ENCODE results near the gene ENTPD6. TPM values are rescaled to one million over a fixed set of nuclear protein-coding genes. Genes with fewer than 3 reads are reported as not detected.
A peak's percentile ranks its signal among the peaks of the same experiment; 100 is the strongest.

The ENTPD6 gene
- total RNA-seq, 2 experiments from 2014 or later = 63.6 to 66.6 TPM

DNA sequence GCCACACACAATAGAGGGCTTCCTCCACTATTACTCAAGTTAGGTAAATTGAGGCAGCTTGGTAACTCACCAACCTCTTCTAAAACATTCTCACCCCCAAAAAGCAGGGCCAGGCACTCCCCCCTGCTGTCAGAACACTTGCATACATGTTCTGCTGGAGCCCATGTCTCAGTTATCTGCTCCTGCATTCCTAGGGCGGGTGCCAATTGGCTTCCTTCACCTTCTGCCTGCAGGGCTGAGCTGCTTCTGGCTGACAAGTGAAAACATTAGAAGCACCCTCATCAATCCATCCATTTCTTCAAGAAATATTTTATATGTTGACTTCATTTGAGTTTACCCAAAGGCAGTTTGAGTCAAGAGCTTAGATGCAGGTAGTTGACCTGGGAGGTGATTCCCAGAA lies 4.5 kb upstream of the ENTPD6 start:
- Mint-ChIP-seq H3K36me3 (ENCODE audit: low read depth) (no peaks in the 10 kb centered on the region), H3K27ac (no peak overlapping the region), H3K4me1 (ENCODE audit: low read depth) (no peaks in the 10 kb centered on the region), H3K27me3 (ENCODE audit: low read depth) (peaks cover 8% of the 10 kb centered on the region), H3K9me3 (no peaks in the 10 kb centered on the region), H3K4me3 (no peak overlapping the region)
- no peak for DNase-seq
- intact Hi-C loops (cut with micrococcal nuclease) = no loop called here
- CTCF ChIA-PET = interaction anchor here (1.0 kb wide), 1 partner anchor 18 kb away, joined by 3 read pairs; no protein-coding TSS in a partner anchor

DNA sequence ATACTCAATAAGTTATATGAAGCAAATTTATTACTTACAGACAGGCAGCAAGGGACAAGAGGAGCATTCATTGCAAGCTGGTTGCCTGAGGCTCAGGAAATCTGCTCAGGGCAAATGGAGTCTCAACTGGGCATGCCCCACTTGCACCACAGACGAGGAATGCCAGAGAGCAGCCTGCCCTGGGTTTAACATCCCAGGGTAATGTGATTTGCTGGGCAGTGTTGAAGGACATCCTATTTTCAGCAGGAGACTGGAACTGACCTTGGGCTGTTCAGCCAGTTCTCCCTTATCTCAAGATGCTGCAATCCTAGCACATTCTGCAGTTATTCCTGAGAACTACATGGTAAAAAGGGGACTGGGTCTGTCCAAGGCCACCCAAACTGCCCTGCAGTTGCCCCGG lies 3.8 kb upstream of the ENTPD6 start:
- Mint-ChIP-seq H3K36me3 (ENCODE audit: low read depth) (no peaks in the 10 kb centered on the region), H3K27me3 (ENCODE audit: low read depth) (peaks cover 7% of the 10 kb centered on the region), H3K27ac (no peak overlapping the region), H3K4me3 (no peak overlapping the region), H3K4me1 (ENCODE audit: low read depth) (peaks cover 6% of the 10 kb centered on the region), H3K9me3 (no peaks in the 10 kb centered on the region)
- DNase-seq = no peak
- intact Hi-C loops (cut with micrococcal nuclease) = no loop called here
- CTCF ChIA-PET = interaction anchor here (1.0 kb wide), 1 partner anchor 18 kb away, joined by 3 read pairs; no protein-coding TSS in a partner anchor

DNA sequence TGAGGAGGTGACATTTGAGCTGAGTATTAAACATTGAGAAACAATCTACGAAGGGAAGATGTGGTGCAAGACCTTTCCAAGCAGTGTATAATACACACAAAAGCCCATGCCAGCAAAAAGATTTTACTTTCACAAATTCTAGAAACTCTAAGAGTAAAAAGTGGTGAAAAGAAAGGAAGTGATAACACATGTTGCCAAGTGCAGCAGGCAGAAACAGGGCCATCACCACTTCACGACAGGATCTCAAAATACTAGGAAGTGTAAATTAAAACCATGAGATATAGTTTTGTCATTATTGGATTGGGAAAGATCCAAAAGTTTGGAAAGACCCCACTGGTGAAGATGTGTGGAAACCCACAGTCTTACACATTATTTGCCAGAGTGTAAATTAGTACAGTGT lies 1.7 kb upstream of the ENTPD6 start:
- peaks cover 27% of the 10 kb centered on the region for H3K4me1 Mint-ChIP-seq (ENCODE audit: low read depth)
- H3K27ac Mint-ChIP-seq = no peak overlapping the region
- H3K4me3 Mint-ChIP-seq = no peak overlapping the region
- DNase-seq = no peak
- H3K36me3 Mint-ChIP-seq (ENCODE audit: low read depth) = peaks cover 2% of the 10 kb centered on the region
- no peaks in the 10 kb centered on the region for H3K27me3 Mint-ChIP-seq (ENCODE audit: low read depth)
- no peaks in the 10 kb centered on the region for H3K9me3 Mint-ChIP-seq
- intact Hi-C loops (cut with micrococcal nuclease) = no loop called here
- CTCF ChIA-PET = interaction anchor here (0.7 kb wide), 1 partner anchor 53 kb away, joined by 3 read pairs; no protein-coding TSS in a partner anchor

DNA sequence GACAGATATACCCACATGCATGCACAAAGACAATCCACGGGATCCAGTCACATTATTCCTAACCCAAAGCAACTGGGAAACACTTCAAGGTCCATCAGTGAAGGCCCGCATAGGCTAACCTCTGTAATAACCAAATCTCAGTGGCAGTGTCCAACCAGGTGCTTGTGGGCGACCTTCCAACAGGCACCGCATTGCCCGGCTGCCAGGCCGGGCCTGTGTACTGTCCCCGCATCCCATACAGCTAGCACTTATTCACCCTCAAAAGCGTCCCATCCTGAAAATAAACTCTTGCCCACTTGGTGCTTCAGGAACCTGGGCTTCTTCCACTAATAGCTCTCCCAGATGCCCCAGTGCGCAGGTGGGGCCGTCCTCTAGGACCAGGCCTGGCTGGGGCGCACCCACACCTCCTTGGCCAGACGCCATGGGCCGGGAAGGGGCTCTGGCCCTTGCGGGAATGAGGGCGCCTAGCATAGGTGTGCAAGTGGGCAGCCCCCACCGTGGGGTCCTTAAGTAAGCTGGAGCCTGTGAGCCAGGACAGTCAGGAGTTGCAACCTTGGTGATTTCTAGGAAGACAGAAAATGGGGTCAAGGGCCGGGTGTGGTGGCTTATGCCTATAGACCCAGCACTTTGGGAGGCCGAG lies 1.1 kb upstream of the ENTPD6 start:
- Mint-ChIP-seq H3K27me3 (ENCODE audit: low read depth) (no peaks in the 10 kb centered on the region), H3K4me1 (ENCODE audit: low read depth) (peaks cover 33% of the 10 kb centered on the region), H3K27ac (no peak overlapping the region), H3K4me3 (peak overlapping the region; percentile 88), H3K9me3 (no peaks in the 10 kb centered on the region), H3K36me3 (ENCODE audit: low read depth) (peaks cover 2% of the 10 kb centered on the region)
- intact Hi-C loops (cut with micrococcal nuclease) = no loop called here
- CTCF ChIA-PET = interaction anchor here (1.7 kb wide), 1 partner anchor 16 kb away, joined by 7 read pairs; no protein-coding TSS in a partner anchor
- DNase-seq = no peak

DNA sequence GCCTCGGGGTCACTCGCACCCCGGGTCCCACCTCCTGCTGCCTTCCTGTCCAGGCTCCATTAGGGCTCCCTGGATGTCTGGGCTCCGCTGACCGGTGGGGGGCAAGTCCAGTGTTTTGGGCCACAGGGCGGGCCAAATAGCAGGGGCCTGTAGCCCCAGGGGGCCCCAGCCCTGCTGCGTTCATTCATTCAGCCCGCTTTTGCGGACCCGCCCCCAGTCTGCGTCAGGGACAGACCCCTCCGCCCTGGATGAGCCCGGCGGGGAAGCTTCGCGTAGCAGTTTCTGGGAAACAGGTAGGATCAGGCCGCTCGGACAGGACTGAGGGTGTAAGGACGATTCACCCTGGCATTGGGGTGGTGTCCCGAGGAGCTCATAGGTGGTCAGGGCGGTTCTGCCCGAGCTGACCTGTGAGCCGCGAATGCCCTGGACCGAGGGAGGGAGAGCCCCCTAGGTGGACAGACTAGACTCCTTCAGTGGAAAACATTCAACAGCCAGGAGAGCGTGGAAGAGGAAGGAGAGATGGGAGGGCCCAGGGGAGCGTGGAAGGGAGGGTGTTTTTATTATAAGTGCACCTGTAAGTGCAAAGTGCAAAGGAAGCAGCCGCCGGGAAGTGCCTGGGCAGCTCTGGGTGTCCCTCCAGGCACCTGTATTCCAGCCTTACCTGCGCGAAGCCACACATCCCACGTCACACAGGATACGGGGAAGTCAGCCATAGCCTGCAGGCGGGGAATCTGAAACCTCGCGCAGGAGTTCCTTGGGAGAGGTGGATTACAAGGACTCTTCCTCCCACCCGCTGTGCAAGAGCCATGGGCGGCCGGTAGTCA lies 662 bp downstream of the ENTPD6 start:
- Mint-ChIP-seq H3K4me1 (ENCODE audit: low read depth) (peaks cover 49% of the 10 kb centered on the region), H3K27me3 (ENCODE audit: low read depth) (no peaks in the 10 kb centered on the region), H3K36me3 (ENCODE audit: low read depth) (peaks cover 2% of the 10 kb centered on the region), H3K27ac (peak overlapping the region; percentile 50), H3K4me3 (peak overlapping the region; percentile 88), H3K9me3 (no peaks in the 10 kb centered on the region)
- intact Hi-C loops (cut with micrococcal nuclease) = loop anchor here (1.0 to 5.0 kb wide), 12 partner anchors 42 to 556 kb away; partner anchors contain the start of genes APMAP, GINS1 and NANP
- CTCF ChIA-PET = interaction anchor here (0.6 to 1.7 kb wide), 4 partner anchors 17 to 202 kb away, joined by 3 to 7 read pairs (median 4); no protein-coding TSS in a partner anchor
- peak; percentile 39 for DNase-seq

DNA sequence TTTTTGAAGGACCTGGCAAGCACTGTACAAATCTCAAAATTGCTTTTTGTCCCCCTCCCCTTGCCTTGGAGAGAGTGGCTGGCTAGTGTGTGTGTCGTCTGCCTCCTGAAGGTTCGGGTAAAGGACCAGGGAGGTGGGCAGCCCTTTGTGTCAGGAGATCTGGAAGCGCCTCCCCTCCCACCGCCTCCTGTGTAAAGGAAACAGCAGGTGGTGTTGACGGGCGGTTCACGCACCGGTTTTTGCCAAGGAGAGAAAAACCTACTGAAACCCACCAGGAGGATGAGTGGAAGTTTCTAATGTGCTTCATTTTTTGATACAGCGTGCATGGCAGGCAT lies 1.2 kb downstream of the ENTPD6 start:
- H3K9me3 Mint-ChIP-seq = no peaks in the 10 kb centered on the region
- H3K27me3 Mint-ChIP-seq (ENCODE audit: low read depth) = no peaks in the 10 kb centered on the region
- intact Hi-C loops (cut with micrococcal nuclease) = loop anchor here (1.0 to 5.0 kb wide), 8 partner anchors 49 to 556 kb away; partner anchors contain the start of genes APMAP, GINS1 and NANP
- DNase-seq = peak; percentile 33
- H3K4me3 Mint-ChIP-seq = peak overlapping the region; percentile 88
- CTCF ChIA-PET = interaction anchor here (0.6 to 1.7 kb wide), 3 partner anchors 55 to 203 kb away, joined by 3 to 6 read pairs (median 3); no protein-coding TSS in a partner anchor
- no peak overlapping the region for H3K27ac Mint-ChIP-seq
- H3K36me3 Mint-ChIP-seq (ENCODE audit: low read depth) = peaks cover 2% of the 10 kb centered on the region
- H3K4me1 Mint-ChIP-seq (ENCODE audit: low read depth) = peaks cover 49% of the 10 kb centered on the region

DNA sequence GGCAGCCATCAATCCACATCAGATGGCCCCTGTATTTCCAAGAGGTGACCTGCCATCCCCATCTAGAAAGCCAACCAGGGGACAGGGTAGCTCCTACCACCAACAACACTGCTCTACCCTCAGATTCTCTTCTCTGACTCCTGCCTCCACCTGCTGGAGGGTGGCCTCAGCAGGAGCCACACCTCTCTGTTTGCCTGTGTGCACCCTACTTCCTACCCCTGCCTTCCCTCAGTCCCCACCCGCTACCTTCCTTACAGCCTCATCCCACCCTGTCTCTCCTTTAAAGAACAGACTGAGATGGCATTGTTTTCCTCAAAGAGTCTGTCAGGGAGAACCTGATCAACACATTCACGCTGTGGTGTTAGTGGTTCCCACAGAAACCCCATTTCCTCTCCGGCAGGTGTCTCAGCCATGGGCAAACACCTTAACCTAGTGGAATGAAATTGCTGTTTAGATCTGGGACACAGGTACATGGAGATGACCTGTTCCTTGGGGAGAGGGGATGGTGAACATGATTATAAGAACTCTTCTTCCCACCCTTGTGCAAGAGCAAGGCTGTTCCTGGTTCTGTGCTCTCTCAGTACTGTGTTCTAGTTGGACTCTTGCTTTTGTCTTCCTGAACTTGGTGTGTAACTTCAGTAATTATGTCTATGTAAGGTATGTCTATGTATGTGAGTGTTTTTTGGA lies 1.8 kb downstream of the ENTPD6 start:
- DNase-seq = peak; percentile 31
- H3K27ac Mint-ChIP-seq = peak overlapping the region; percentile 17
- CTCF ChIA-PET = interaction anchor here (0.9 kb wide), 1 partner anchor 113 kb away, joined by 3 read pairs; no protein-coding TSS in a partner anchor
- H3K4me3 Mint-ChIP-seq = peak overlapping the region; percentile 88
- H3K27me3 Mint-ChIP-seq (ENCODE audit: low read depth) = no peaks in the 10 kb centered on the region
- H3K9me3 Mint-ChIP-seq = no peaks in the 10 kb centered on the region
- H3K36me3 Mint-ChIP-seq (ENCODE audit: low read depth) = peaks cover 2% of the 10 kb centered on the region
- H3K4me1 Mint-ChIP-seq (ENCODE audit: low read depth) = peaks cover 49% of the 10 kb centered on the region
- intact Hi-C loops (cut with micrococcal nuclease) = loop anchor here (2.0 to 5.0 kb wide), 6 partner anchors 50 to 555 kb away; partner anchors contain the start of gene NANP

DNA sequence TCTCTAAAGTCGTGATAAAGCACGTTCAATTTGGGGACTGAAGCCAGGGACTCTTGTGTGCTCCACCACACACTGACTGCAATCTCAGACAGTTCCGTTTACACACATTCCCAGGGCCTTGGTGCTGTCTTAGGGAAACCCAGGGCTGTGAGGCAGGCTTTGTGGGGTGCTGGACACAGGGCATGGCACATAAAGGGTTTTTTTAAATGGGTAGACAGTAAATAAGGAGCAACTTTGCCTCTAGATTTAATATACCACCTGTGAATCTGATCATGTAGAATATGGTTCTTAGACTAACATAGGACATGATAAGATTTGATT lies 2.3 kb downstream of the ENTPD6 start:
- no peaks in the 10 kb centered on the region for H3K9me3 Mint-ChIP-seq
- intact Hi-C loops (cut with micrococcal nuclease) = loop anchor here (2.0 to 5.0 kb wide), 6 partner anchors 51 to 554 kb away; partner anchors contain the start of gene NANP
- no peak for DNase-seq
- peaks cover 3% of the 10 kb centered on the region for H3K36me3 Mint-ChIP-seq (ENCODE audit: low read depth)
- H3K27ac Mint-ChIP-seq = no peak overlapping the region
- CTCF ChIA-PET = no interaction called here
- H3K27me3 Mint-ChIP-seq (ENCODE audit: low read depth) = no peaks in the 10 kb centered on the region
- peaks cover 50% of the 10 kb centered on the region for H3K4me1 Mint-ChIP-seq (ENCODE audit: low read depth)
- peak overlapping the region; percentile 18 for H3K4me3 Mint-ChIP-seq

DNA sequence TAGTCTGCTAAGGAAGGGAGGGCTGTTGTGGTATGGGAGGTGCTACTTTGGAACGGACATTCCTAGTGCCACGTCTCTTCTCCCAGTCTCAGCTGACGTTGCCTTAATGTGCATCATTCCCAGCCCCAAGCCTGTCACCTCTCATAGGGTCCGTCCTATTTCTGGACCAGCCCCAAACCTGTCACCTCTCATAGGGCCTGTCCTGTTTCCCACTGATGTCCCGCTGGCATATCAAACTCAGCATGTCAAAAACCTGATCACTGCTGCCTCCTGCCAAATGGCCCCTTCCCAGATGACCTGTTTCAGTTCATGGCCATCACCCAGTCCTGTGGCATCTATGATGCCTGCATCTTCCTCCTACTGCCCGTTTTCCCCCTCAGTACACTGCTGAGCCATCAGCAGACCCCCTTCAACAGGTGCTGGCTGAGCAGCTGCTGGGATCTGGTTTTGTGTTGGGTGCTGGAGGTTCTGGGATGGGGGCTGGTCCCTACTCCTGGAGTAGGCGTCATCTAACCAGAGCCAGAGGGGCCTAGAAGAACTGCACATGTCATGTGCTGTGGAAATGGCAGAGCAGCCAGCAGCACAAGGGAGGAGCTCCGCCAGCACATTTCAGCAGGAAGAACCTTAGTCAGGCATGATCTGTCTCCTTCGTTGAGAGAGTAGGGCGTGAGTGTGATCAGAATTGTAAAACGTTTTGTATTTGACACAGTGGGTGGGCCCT lies 3.3 kb downstream of the ENTPD6 start:
- intact Hi-C loops (cut with micrococcal nuclease) = loop anchor here (5.0 kb wide), 3 partner anchors 52 to 553 kb away; partner anchors contain the start of gene NANP
- Mint-ChIP-seq H3K36me3 (ENCODE audit: low read depth) (peaks cover 3% of the 10 kb centered on the region), H3K9me3 (no peaks in the 10 kb centered on the region), H3K4me3 (no peak overlapping the region), H3K27ac (no peak overlapping the region), H3K27me3 (ENCODE audit: low read depth) (no peaks in the 10 kb centered on the region), H3K4me1 (ENCODE audit: low read depth) (peaks cover 60% of the 10 kb centered on the region)
- CTCF ChIA-PET = interaction anchor here (1.3 kb wide), 1 partner anchor 37 kb away, joined by 3 read pairs; no protein-coding TSS in a partner anchor
- no peak for DNase-seq

DNA sequence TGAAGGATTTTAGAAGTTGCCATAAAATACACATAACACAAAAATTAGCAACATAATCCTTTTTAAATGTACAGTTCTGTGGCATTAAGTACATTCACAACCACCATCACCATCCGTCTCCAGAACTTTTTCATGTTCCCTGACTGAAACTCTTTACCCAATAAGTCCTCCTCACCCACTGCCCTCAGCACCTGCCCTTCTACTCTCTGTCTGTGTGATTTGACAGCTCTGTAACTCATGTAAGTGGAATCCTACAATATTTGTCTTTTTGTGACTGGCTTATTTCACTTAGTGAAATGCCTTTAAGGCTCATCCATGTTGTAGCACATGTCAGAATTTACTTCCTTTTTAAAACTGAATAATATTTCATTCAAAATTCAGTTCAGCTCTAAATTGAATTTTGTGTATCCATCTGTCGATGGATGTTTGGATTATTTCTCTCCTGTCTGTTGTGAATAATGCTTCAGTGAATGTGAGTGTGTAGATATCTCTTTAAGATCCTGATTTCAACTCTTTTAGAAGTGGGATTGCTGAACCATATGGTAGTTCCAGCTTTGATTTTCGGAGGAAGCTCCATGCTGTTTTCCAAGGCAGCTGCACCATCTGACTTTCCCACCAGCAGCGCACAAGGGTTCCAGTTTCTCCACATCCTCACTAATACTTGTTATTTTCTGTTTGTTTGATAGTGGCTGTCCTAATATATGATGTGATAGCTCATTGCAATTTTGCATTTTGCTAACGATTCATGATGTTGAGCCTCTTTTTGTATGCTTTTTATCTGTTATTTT lies 4.2 kb downstream of the ENTPD6 start:
- Mint-ChIP-seq H3K27me3 (ENCODE audit: low read depth) (no peaks in the 10 kb centered on the region), H3K36me3 (ENCODE audit: low read depth) (peaks cover 3% of the 10 kb centered on the region), H3K27ac (no peak overlapping the region), H3K4me3 (no peak overlapping the region), H3K9me3 (no peaks in the 10 kb centered on the region), H3K4me1 (ENCODE audit: low read depth) (peaks cover 64% of the 10 kb centered on the region)
- CTCF ChIA-PET = interaction anchor here (0.6 to 1.3 kb wide), 3 partner anchors 36 to 279 kb away, joined by 3 to 5 read pairs (median 3); partner anchors contain the start of gene PYGB
- DNase-seq = no peak
- intact Hi-C loops (cut with micrococcal nuclease) = loop anchor here (5.0 kb wide), 3 partner anchors 52 to 553 kb away; partner anchors contain the start of gene NANP

DNA sequence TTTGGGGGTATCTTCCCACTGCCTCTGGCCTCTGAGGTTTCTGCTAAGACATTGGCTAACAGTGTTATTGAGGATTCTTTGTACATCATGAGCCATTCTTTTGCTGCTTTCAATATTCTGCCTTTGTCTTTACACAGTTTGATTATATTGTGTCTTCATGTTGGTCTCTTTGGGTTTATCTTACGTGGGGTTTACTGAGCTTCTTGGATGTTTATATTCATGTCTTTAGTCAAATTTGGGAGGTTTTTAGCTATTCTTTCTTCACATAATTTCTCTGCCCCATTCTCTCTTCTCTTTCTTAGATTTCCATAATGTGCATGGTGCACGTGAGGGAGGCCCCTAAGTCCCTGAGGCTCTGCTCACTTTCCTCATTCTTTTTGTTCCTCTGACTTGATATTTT lies 7.6 kb downstream of the ENTPD6 start:
- intact Hi-C loops (cut with micrococcal nuclease) = no loop called here
- Mint-ChIP-seq H3K9me3 (no peaks in the 10 kb centered on the region), H3K36me3 (ENCODE audit: low read depth) (peaks cover 5% of the 10 kb centered on the region), H3K27ac (no peak overlapping the region), H3K4me1 (ENCODE audit: low read depth) (peaks cover 44% of the 10 kb centered on the region), H3K27me3 (ENCODE audit: low read depth) (no peaks in the 10 kb centered on the region), H3K4me3 (no peak overlapping the region)
- DNase-seq = no peak
- CTCF ChIA-PET = interaction anchor here (1.3 kb wide), 1 partner anchor 25 kb away, joined by 4 read pairs; no protein-coding TSS in a partner anchor

All from activated naive CD4-positive, alpha-beta T cell treated with anti-CD3 and anti-CD28 coated beads for 36 hours (primary cell).